Hematopoietic multipotent progenitor cell treated with erythropoietin and hydrocortisone succinate and interleukin-3 and kit ligand, for 4 days (in vitro differentiated cells): ENCODE data around the gene PI4KA.

Experiments used
- DNase-seq: peaks from one replicate; pipeline ENCODE4 v3.0.0-alpha.2; 2015

The PI4KA gene

GRCh38 chr22:20792221-20792965 is 66.2 kb downstream of the PI4KA start:
- DNase-seq = no peak

- no peak for DNase-seq
These were observed 69.8 kb downstream of the PI4KA start for GRCh38 chr22:20788627-20789344.

- no peak for DNase-seq
These were observed 70.6 kb downstream of the PI4KA start for GRCh38 chr22:20787746-20788626.

- DNase-seq = no peak
These were observed 71.4 kb downstream of the PI4KA start for GRCh38 chr22:20787223-20787622.

GRCh38 chr22:20786536-20786979 is 72.1 kb downstream of the PI4KA start:
- no peak for DNase-seq

- DNase-seq = no peak
These were observed 72.6 kb downstream of the PI4KA start for GRCh38 chr22:20786048-20786447.

GRCh38 chr22:20785415-20785814 is 73.2 kb downstream of the PI4KA start:
- DNase-seq = no peak

GRCh38 chr22:20783844-20784723 is 74.5 kb downstream of the PI4KA start:
- peak; percentile 91 for DNase-seq

GRCh38 chr22:20783300-20783673 is 75.3 kb downstream of the PI4KA start:
- DNase-seq = no peak

- DNase-seq = no peak
These were observed 75.9 kb downstream of the PI4KA start for GRCh38 chr22:20782596-20783299.

GRCh38 chr22:20782083-20782482 is 76.5 kb downstream of the PI4KA start:
- no peak for DNase-seq

GRCh38 chr22:20781272-20781990 is 77.2 kb downstream of the PI4KA start:
- DNase-seq = peak; percentile 47

GRCh38 chr22:20779818-20780158 is 78.8 kb downstream of the PI4KA start:
- DNase-seq = no peak

- DNase-seq = no peak
These were observed 79.4 kb downstream of the PI4KA start for GRCh38 chr22:20779014-20779817.

GRCh38 chr22:20777420-20778177 is 81.0 kb downstream of the PI4KA start:
- peak; percentile 87 for DNase-seq

- DNase-seq = peak; percentile 49
These were observed 81.8 kb downstream of the PI4KA start for GRCh38 chr22:20776624-20777405.

GRCh38 chr22:20775342-20775895 is 83.2 kb downstream of the PI4KA start:
- DNase-seq = no peak

GRCh38 chr22:20774882-20775281 is 83.7 kb downstream of the PI4KA start:
- no peak for DNase-seq
